HL-60 (cell line): Measurements from ENCODE around the gene DERL3.
"Not testable (repeated sequence)": the region's sequence is repeated elsewhere in the genome, so short reads cannot be mapped to it uniquely, and the experiment has no call there.

Experiments used
- GABPA ChIP-seq: IDR thresholded peaks from 2 replicates; pipeline ENCODE4 v1.6.1; 2012; ENCODE audit warnings: low read depth
- POLR2AphosphoS5 ChIP-seq: IDR thresholded peaks from 2 replicates; pipeline ENCODE4 v1.6.1; 2012; ENCODE audit warnings: low read depth
- SPI1 ChIP-seq: IDR thresholded peaks from 2 replicates; pipeline ENCODE4 v1.6.1; 2012; ENCODE audit warnings: low read depth, mild to moderate bottlenecking, borderline replicate concordance
- TF ChIP-seq, protein P1 (sequence below): IDR thresholded peaks from one replicate; pipeline ENCODE4 v1.5.1; 2011; ENCODE audit warnings: low read length, control low read depth, inconsistent platforms; ENCODE audit not compliant: insufficient read depth
- TF ChIP-seq, protein P2 (sequence below): IDR thresholded peaks from 2 replicates; pipeline ENCODE4 v1.6.1; 2012; ENCODE audit warnings: low read depth; ENCODE audit not compliant: insufficient replicate concordance

- TF ChIP-seq, protein P1, sequence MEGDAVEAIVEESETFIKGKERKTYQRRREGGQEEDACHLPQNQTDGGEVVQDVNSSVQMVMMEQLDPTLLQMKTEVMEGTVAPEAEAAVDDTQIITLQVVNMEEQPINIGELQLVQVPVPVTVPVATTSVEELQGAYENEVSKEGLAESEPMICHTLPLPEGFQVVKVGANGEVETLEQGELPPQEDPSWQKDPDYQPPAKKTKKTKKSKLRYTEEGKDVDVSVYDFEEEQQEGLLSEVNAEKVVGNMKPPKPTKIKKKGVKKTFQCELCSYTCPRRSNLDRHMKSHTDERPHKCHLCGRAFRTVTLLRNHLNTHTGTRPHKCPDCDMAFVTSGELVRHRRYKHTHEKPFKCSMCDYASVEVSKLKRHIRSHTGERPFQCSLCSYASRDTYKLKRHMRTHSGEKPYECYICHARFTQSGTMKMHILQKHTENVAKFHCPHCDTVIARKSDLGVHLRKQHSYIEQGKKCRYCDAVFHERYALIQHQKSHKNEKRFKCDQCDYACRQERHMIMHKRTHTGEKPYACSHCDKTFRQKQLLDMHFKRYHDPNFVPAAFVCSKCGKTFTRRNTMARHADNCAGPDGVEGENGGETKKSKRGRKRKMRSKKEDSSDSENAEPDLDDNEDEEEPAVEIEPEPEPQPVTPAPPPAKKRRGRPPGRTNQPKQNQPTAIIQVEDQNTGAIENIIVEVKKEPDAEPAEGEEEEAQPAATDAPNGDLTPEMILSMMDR: not testable (repeated sequence)
- TF ChIP-seq, protein P2, sequence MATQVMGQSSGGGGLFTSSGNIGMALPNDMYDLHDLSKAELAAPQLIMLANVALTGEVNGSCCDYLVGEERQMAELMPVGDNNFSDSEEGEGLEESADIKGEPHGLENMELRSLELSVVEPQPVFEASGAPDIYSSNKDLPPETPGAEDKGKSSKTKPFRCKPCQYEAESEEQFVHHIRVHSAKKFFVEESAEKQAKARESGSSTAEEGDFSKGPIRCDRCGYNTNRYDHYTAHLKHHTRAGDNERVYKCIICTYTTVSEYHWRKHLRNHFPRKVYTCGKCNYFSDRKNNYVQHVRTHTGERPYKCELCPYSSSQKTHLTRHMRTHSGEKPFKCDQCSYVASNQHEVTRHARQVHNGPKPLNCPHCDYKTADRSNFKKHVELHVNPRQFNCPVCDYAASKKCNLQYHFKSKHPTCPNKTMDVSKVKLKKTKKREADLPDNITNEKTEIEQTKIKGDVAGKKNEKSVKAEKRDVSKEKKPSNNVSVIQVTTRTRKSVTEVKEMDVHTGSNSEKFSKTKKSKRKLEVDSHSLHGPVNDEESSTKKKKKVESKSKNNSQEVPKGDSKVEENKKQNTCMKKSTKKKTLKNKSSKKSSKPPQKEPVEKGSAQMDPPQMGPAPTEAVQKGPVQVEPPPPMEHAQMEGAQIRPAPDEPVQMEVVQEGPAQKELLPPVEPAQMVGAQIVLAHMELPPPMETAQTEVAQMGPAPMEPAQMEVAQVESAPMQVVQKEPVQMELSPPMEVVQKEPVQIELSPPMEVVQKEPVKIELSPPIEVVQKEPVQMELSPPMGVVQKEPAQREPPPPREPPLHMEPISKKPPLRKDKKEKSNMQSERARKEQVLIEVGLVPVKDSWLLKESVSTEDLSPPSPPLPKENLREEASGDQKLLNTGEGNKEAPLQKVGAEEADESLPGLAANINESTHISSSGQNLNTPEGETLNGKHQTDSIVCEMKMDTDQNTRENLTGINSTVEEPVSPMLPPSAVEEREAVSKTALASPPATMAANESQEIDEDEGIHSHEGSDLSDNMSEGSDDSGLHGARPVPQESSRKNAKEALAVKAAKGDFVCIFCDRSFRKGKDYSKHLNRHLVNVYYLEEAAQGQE: not testable (repeated sequence)
- TF ChIP-seq POLR2AphosphoS5, SPI1, GABPA: not testable (repeated sequence)
Observed at GRCh38 chr22:23864499-23865154, 25.8 kb upstream of the DERL3 start.
